ENCODE measurements around the gene SV2B. TPM values are rescaled to one million over a fixed set of nuclear protein-coding genes. Genes with fewer than 3 reads are reported as not detected.

The SV2B gene
- total RNA-seq, 1 donor from 2014 or later, result 1.2 TPM

DNA sequence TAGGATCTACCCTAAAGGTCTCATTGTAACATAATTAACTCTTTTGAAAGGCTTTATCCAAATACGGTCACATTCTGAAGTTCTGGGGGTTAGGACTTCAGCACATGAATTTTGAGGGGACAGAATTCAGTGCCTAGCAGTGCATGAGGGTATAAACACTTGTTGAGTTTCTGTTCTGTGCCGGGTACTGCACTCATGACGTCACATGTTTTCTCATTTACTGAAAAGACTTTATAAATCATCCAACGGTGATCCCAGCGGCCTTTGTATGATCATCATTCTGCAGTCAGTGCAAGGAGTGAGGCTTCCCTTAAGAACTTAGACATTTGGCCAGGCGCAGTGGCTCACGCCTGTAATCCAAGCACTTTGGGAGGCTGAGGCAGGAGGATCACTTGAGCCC is 25.1 kb downstream of the SV2B start:
- H3K4me1 ChIP-seq, result no peaks in the 10 kb centered on the region
- H3K4me3 ChIP-seq, result no peak overlapping the region
- no peaks in the 10 kb centered on the region for H3K9me3 ChIP-seq
- intact Hi-C loops (cut with DNase I), result no loop called here
- DNase-seq, result no peak
- H3K27ac ChIP-seq, result no peak overlapping the region
- TF ChIP-seq, protein P1, sequence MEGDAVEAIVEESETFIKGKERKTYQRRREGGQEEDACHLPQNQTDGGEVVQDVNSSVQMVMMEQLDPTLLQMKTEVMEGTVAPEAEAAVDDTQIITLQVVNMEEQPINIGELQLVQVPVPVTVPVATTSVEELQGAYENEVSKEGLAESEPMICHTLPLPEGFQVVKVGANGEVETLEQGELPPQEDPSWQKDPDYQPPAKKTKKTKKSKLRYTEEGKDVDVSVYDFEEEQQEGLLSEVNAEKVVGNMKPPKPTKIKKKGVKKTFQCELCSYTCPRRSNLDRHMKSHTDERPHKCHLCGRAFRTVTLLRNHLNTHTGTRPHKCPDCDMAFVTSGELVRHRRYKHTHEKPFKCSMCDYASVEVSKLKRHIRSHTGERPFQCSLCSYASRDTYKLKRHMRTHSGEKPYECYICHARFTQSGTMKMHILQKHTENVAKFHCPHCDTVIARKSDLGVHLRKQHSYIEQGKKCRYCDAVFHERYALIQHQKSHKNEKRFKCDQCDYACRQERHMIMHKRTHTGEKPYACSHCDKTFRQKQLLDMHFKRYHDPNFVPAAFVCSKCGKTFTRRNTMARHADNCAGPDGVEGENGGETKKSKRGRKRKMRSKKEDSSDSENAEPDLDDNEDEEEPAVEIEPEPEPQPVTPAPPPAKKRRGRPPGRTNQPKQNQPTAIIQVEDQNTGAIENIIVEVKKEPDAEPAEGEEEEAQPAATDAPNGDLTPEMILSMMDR (IDR thresholded peaks at IDR 0.05), result no peak
- peaks cover 16% of the 10 kb centered on the region for H3K27me3 ChIP-seq (ENCODE audit: low read depth)
- no peaks in the 10 kb centered on the region for H3K36me3 ChIP-seq
- ATAC-seq, result no peak

DNA sequence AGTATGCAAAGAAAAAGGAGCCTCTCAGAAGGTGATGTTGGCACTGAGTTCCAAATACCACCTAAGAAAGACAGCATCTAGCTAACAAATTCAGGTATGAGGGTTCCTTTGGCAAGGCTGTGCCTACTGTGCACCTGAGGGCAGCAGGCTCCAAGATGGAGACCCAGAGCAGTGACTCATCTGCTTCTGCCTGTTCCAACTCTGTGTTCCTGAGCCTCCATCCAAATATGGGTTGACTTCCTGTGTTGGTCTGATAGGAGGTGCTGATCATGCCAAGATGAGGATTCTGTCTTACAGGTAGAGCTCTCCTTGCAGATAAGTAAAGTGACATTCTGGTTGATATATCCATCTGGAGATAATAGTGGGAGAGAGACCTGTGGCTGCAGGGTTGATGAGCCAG is 26.0 kb downstream of the SV2B start:
- intact Hi-C loops (cut with DNase I), result no loop called here
- Histone ChIP-seq H3K4me1 (no peaks in the 10 kb centered on the region), H3K36me3 (no peaks in the 10 kb centered on the region), H3K9me3 (no peaks in the 10 kb centered on the region), H3K4me3 (no peak overlapping the region), H3K27ac (no peak overlapping the region), H3K27me3 (ENCODE audit: low read depth) (peaks cover 16% of the 10 kb centered on the region)
- ATAC-seq (no peak), DNase-seq (no peak)
- TF ChIP-seq, protein P1 (IDR thresholded peaks at IDR 0.05), result no peak

DNA sequence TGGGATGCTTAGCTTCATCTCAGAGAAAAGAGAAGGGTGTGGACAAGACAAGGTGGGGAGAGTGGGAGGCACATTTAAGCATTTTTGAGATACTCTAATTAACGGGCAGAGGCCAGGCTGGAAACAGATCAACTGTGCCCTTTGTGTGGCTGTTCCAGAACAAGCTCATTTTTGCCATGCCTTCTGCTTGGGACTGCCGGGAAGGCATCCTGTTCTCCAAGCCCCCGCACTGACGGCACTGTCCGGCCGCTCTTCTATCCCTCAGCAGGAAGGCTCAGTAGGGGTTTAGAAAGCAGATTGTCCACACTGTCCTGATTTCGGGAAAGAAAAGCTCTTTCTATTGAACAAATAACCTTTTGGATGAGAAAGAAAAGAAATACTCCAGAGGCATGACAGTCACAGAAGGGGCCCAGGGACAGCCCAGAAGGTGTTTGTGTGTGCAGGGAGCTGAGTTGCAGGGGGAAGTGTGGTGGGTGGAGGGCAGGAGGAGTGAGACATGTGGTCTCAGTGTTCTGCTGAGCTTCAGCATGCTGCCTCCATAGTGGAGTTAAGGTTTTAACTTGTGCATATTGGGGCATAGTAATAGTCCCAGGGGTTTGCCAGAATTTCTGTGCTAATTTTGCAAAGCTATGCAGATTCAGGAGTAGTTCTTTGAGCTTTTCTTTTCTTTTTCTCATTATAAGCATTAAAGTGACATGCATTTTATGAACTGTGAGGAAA is 27.3 kb downstream of the SV2B start:
- ATAC-seq (no peak), DNase-seq (no peak)
- H3K4me3 ChIP-seq, result no peak overlapping the region
- no peaks in the 10 kb centered on the region for H3K9me3 ChIP-seq
- no peaks in the 10 kb centered on the region for H3K36me3 ChIP-seq
- TF ChIP-seq, protein P1 (IDR thresholded peaks at IDR 0.05), result no peak
- H3K27ac ChIP-seq, result no peak overlapping the region
- intact Hi-C loops (cut with DNase I), result no loop called here
- peaks cover 16% of the 10 kb centered on the region for H3K27me3 ChIP-seq (ENCODE audit: low read depth)
- H3K4me1 ChIP-seq, result no peaks in the 10 kb centered on the region

DNA sequence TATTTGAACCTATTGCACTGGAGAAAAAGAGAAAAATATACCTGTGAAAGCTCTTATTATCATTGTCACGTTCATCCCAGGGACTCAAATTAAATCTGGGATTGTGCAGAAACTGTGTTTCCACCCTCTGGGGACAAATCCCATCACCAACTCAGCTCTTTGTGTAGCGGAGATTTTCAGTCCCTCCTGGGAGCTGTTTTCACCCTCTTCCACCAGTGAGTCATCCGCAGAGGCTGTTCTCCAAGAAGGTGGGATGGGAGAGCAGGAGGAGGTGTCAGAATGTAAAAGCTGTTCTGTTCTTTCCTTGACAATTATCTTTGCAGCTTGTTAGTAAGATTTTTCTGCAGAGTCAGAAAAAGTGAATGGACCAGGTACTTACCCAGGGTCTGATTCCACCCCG is 28.0 kb downstream of the SV2B start:
- H3K27ac ChIP-seq, result no peak overlapping the region
- H3K27me3 ChIP-seq (ENCODE audit: low read depth), result peaks cover 16% of the 10 kb centered on the region
- ATAC-seq, result no peak
- intact Hi-C loops (cut with DNase I), result no loop called here
- H3K9me3 ChIP-seq, result no peaks in the 10 kb centered on the region
- TF ChIP-seq, protein P1 (IDR thresholded peaks at IDR 0.05), result no peak
- H3K4me1 ChIP-seq, result no peaks in the 10 kb centered on the region
- H3K4me3 ChIP-seq, result no peak overlapping the region
- H3K36me3 ChIP-seq, result no peaks in the 10 kb centered on the region
- DNase-seq, result no peak

DNA sequence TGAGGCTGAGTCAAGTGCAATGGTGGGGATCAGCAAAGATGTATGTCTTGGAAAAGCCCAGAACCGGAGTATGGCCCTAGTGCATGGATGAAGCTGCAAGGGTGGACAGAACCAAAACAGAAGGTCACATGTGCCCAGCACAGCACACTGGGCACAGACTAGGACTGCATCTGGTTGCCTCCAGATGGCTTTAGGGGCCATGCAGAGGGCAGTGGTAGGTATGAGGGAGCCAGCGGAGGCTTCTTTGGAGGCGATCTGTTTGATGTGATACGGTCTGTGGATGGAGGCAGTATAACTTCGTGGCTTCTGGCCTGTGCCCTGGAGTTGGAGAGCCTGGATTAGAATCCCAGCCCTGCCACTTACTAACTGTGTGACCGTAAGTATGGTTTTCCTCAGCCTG is 29.4 kb downstream of the SV2B start:
- Histone ChIP-seq H3K9me3 (no peaks in the 10 kb centered on the region), H3K36me3 (no peaks in the 10 kb centered on the region), H3K27me3 (ENCODE audit: low read depth) (peaks cover 6% of the 10 kb centered on the region), H3K4me1 (no peaks in the 10 kb centered on the region), H3K4me3 (no peak overlapping the region), H3K27ac (no peak overlapping the region)
- intact Hi-C loops (cut with DNase I), result no loop called here
- ATAC-seq (no peak), DNase-seq (no peak)
- TF ChIP-seq, protein P1 (IDR thresholded peaks at IDR 0.05), result no peak

Measured in lower lobe of right lung (tissue), 2 donors.